T-cell (primary cell): ENCODE measurements around the gene RFXAP. TPM values are rescaled to one million over a fixed set of nuclear protein-coding genes. Genes with fewer than 3 reads are reported as not detected.
"Not testable (repeated sequence)": the region's sequence is repeated elsewhere in the genome, so short reads cannot be mapped to it uniquely, and the experiment has no call there.

Source experiments
- ATAC-seq, 4 experiments: fragments of 200-7000 bp in 3 of 4; fragments of 150-1000 bp in 1 of 4; cut with Tn5 transposase; replicated peaks in 1 of 4; 1 replicate in 3 of 4; 2 replicates in 1 of 4; pipeline ENCODE4 v1.10.0; 2021; ENCODE audit warnings: moderate library complexity in 3 of 4, mild to moderate bottlenecking in 2 of 4, moderate number of reproducible peaks in 1 of 4
- CTCF ChIA-PET, 2 donors: fragments of 300-600 bp; sonication (Branson Sonifier 250); formaldehyde crosslinking; loops; one replicate each; lab custom pipeline; 2022; ENCODE audit warnings: antibody characterized with exemption in 2 of 2; lab: Charles Lee
- POLR2A ChIA-PET, 2 donors: fragments of 300-600 bp; sonication (Branson Sonifier 250); formaldehyde crosslinking; loops; one replicate each; lab custom pipeline; 2022; ENCODE audit warnings: antibody characterized with exemption in 2 of 2; lab: Charles Lee
- DNase-seq, 35 experiments: peaks; one replicate each; pipeline versions ENCODE4 v3.0.0 to v3.0.0-alpha.2; 2013 to 2023
- H3K27ac ChIP-seq: one replicate; pipeline ENCODE4 v1.5.1; 2013; ENCODE audit warnings: low read length
- H3K27me3 ChIP-seq, 2 experiments: replicated peaks in 1 of 2; 1 replicate in 1 of 2; 2 replicates in 1 of 2; pipeline versions ENCODE4 v1.6.1 to v1.7.0; 2013; ENCODE audit warnings: low read length in 1 of 2, mixed read lengths in 1 of 2; ENCODE audit not compliant: control insufficient read depth in 2 of 2, insufficient read depth in 2 of 2; ENCODE audit errors: extremely low read depth in 1 of 2
- H3K36me3 ChIP-seq, 2 donors: 1 replicate in 1 of 2; 2 replicates in 1 of 2; pipeline versions ENCODE4 v1.6.1 to v1.7.0; 2013; ENCODE audit warnings: low read length in 1 of 2; ENCODE audit not compliant: control insufficient read depth in 2 of 2, insufficient read depth in 1 of 2; ENCODE audit errors: extremely low read depth in 1 of 2
- H3K4me1 ChIP-seq, 2 experiments: 1 replicate in 1 of 2; 2 replicates in 1 of 2; pipeline versions ENCODE4 v1.6.1 to v1.7.0; 2013; ENCODE audit warnings: low read length in 2 of 2, mixed read lengths in 1 of 2; ENCODE audit not compliant: insufficient read depth in 2 of 2, control insufficient read depth in 1 of 2; ENCODE audit errors: extremely low read depth in 1 of 2
- H3K4me3 ChIP-seq, 2 donors: 1 replicate in 1 of 2; 2 replicates in 1 of 2; pipeline versions ENCODE4 v1.5.1 to v1.7.0; 2013; ENCODE audit warnings: mild to moderate bottlenecking in 2 of 2, low read length in 1 of 2, moderate library complexity in 1 of 2; ENCODE audit not compliant: control insufficient read depth in 1 of 2; ENCODE audit errors: extremely low read depth in 1 of 2
- H3K9me3 ChIP-seq: 2 replicates; pipeline ENCODE4 v1.7.0; 2013
- H3K27ac Mint-ChIP-seq, 2 donors: one replicate each; pipeline ENCODE4 v1.8.0; 2020 to 2021; ENCODE audit warnings: mild to moderate bottlenecking in 2 of 2, mixed read lengths in 2 of 2
- H3K27me3 Mint-ChIP-seq, 2 donors: one replicate each; pipeline ENCODE4 v1.8.0; 2021 to 2022; ENCODE audit warnings: mixed read lengths in 2 of 2
- H3K36me3 Mint-ChIP-seq: one replicate; pipeline ENCODE4 v1.8.0; 2021; ENCODE audit warnings: mixed read lengths
- H3K4me1 Mint-ChIP-seq, 3 donors: one replicate each; pipeline ENCODE4 v1.8.0; 2020 to 2022; ENCODE audit warnings: mixed read lengths in 3 of 3, mild to moderate bottlenecking in 1 of 3
- H3K4me3 Mint-ChIP-seq, 3 donors: one replicate each; pipeline ENCODE4 v1.8.0; 2020 to 2022; ENCODE audit warnings: mild to moderate bottlenecking in 3 of 3, mixed read lengths in 3 of 3, moderate library complexity in 3 of 3
- H3K9me3 Mint-ChIP-seq, 3 donors: one replicate each; pipeline ENCODE4 v1.8.0; 2020 to 2022; ENCODE audit warnings: mixed read lengths in 3 of 3
- WGBS: methylation state at CpG from one replicate; pipeline ENCODE4 v1.1.5; 2013; ENCODE audit warnings: missing lambda C conversion rate; ENCODE audit not compliant: insufficient coverage; 5-methylcytosine and 5-hydroxymethylcytosine counted together
- total RNA-seq, 35 experiments: library from RNA in 6 of 35; stranded (reverse) in 6 of 35; fragments of 120-200 nt in 1 of 35; gene quantifications; one replicate each; pipeline versions ENCODE4 v1.2.1 to v1.2.4 and lab custom pipeline; 2013 to 2026

Gene RFXAP
- total RNA-seq, 5 donors from 2014 or later (not counting 1 experiment from before 2014, with no cell fraction given), result 6.5 to 13.4 (median 9.0) TPM

GRCh38 chr13:36778083-36778671 is 40.8 kb upstream of the RFXAP start:
- H3K36me3 ChIP-seq, result no peaks in the 10 kb centered on the region
- no peak overlapping the region for H3K4me3 ChIP-seq
- H3K4me1 ChIP-seq, result no peaks in the 10 kb centered on the region
- H3K27me3 ChIP-seq, result peaks cover 0 to 14% of the 10 kb centered on the region in 2 experiments
- H3K27ac Mint-ChIP-seq, result no peak overlapping the region
- H3K9me3 Mint-ChIP-seq, result no peaks in the 10 kb centered on the region
- POLR2A ChIA-PET, result no interaction called here
- CTCF ChIA-PET, result no interaction called here
- no peaks in the 10 kb centered on the region for H3K4me1 Mint-ChIP-seq
- H3K4me3 Mint-ChIP-seq, result no peak overlapping the region
- no peaks in the 10 kb centered on the region for H3K36me3 Mint-ChIP-seq
- DNase-seq (no peak), ATAC-seq (no peak)
- no peak overlapping the region for H3K27ac ChIP-seq
- H3K27me3 Mint-ChIP-seq, result peaks cover 24 to 37% of the 10 kb centered on the region in 2 donors
- no peaks in the 10 kb centered on the region for H3K9me3 ChIP-seq
- WGBS, result 82% methylated on average over 2 of the region's 8 CpGs

GRCh38 chr13:36783890-36784289 is 35.1 kb upstream of the RFXAP start:
- WGBS, result no CpG with 5 or more reads among the region's 3 CpGs
- no peaks in the 10 kb centered on the region for H3K4me1 ChIP-seq
- H3K4me3 ChIP-seq, result no peak overlapping the region
- H3K27ac Mint-ChIP-seq, result no peak overlapping the region
- no peaks in the 10 kb centered on the region for H3K36me3 ChIP-seq
- ChIA-PET POLR2A (no interaction called here), CTCF (no interaction called here)
- H3K27ac ChIP-seq, result no peak overlapping the region
- peaks cover 0 to 12% of the 10 kb centered on the region in 2 experiments for H3K27me3 ChIP-seq
- H3K27me3 Mint-ChIP-seq, result peaks cover 25 to 33% of the 10 kb centered on the region in 2 donors
- no peaks in the 10 kb centered on the region for H3K9me3 Mint-ChIP-seq
- ATAC-seq (no peak), DNase-seq (no peak)
- no peak overlapping the region for H3K4me3 Mint-ChIP-seq
- no peaks in the 10 kb centered on the region for H3K9me3 ChIP-seq
- no peaks in the 10 kb centered on the region for H3K4me1 Mint-ChIP-seq
- no peaks in the 10 kb centered on the region for H3K36me3 Mint-ChIP-seq

- DNase-seq, H3K27ac Mint-ChIP-seq, POLR2A ChIA-PET, H3K4me1 Mint-ChIP-seq, H3K36me3 ChIP-seq, H3K9me3 ChIP-seq, H3K27ac ChIP-seq, H3K36me3 Mint-ChIP-seq, H3K9me3 Mint-ChIP-seq, H3K4me3 ChIP-seq, H3K4me1 ChIP-seq, H3K4me3 Mint-ChIP-seq, CTCF ChIA-PET, ATAC-seq: not testable (repeated sequence)
- peaks cover 27 to 36% of the 10 kb centered on the region in 2 donors for H3K27me3 Mint-ChIP-seq
- WGBS, result 30% methylated on average over 2 of the region's 4 CpGs
- peaks cover 0 to 13% of the 10 kb centered on the region in 2 experiments for H3K27me3 ChIP-seq
These were observed 32.8 kb upstream of the RFXAP start for GRCh38 chr13:36786175-36786574.

DNA sequence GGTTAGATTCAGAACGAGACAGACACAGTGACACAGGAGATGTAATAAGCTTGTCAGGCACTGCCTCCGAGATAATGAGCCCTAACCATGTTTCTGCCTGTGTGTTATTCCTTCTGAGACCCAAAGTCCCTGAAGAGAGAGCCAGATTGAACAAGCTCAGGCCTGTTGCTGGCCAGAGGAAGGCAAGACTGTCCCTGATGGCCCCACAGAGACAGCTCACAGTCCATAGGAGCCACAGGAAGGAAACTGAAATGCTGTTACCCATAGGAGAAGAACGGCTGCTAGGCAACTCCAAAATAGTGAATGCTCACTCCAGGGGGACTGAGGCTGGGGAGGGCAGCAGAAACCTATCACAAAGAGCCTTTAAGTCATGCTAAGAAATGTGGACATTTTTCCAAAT is 31.8 kb upstream of the RFXAP start:
- no peak overlapping the region for H3K27ac Mint-ChIP-seq
- peaks cover 0 to 7% of the 10 kb centered on the region in 2 experiments for H3K27me3 ChIP-seq
- H3K36me3 ChIP-seq, result no peaks in the 10 kb centered on the region
- no peak overlapping the region for H3K4me3 Mint-ChIP-seq
- ATAC-seq (no peak), DNase-seq (no peak)
- 32% methylated on average over 2 of the region's 3 CpGs for WGBS
- H3K9me3 ChIP-seq, result no peaks in the 10 kb centered on the region
- POLR2A ChIA-PET, result no interaction called here
- no peaks in the 10 kb centered on the region for H3K4me1 ChIP-seq
- CTCF ChIA-PET, result no interaction called here
- H3K27me3 Mint-ChIP-seq, result peaks cover 27 to 36% of the 10 kb centered on the region in 2 donors
- H3K4me3 ChIP-seq, result no peak overlapping the region
- no peaks in the 10 kb centered on the region for H3K9me3 Mint-ChIP-seq
- H3K36me3 Mint-ChIP-seq, result no peaks in the 10 kb centered on the region
- no peaks in the 10 kb centered on the region for H3K4me1 Mint-ChIP-seq
- no peak overlapping the region for H3K27ac ChIP-seq

DNA sequence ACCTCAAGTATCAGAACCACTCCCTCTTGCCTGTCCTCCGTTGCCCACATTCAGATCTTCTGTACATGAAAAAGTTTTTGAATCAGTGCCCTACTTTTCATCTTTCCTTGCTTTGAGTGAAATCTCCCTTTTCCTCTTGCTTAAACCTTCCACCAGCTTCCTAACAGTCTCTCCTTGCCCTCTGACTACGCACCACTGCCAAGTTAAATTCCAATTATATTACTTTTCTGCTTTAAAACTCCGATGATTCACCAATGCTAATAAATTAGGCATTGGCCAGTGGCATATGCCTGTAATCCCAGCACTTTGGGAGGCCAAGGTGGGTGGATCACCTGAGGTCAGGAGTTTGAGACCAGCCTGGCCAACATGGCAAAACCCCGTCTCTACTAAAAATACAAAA is 30.7 kb upstream of the RFXAP start:
- no peaks in the 10 kb centered on the region for H3K4me1 Mint-ChIP-seq
- POLR2A ChIA-PET, result no interaction called here
- H3K27me3 ChIP-seq, result peaks cover 0 to 7% of the 10 kb centered on the region in 2 experiments
- CTCF ChIA-PET, result no interaction called here
- no peak overlapping the region for H3K27ac Mint-ChIP-seq
- no peak for DNase-seq
- no peaks in the 10 kb centered on the region for H3K4me1 ChIP-seq
- H3K4me3 Mint-ChIP-seq, result no peak overlapping the region
- WGBS, result 72% methylated on average over 2 of the region's 4 CpGs
- H3K9me3 ChIP-seq, result no peaks in the 10 kb centered on the region
- H3K27ac ChIP-seq, result no peak overlapping the region
- no peak overlapping the region for H3K4me3 ChIP-seq
- H3K27me3 Mint-ChIP-seq, result peaks cover 18 to 31% of the 10 kb centered on the region in 2 donors
- H3K36me3 Mint-ChIP-seq, result no peaks in the 10 kb centered on the region
- H3K9me3 Mint-ChIP-seq, result no peaks in the 10 kb centered on the region
- no peaks in the 10 kb centered on the region for H3K36me3 ChIP-seq
- no peak for ATAC-seq

DNA sequence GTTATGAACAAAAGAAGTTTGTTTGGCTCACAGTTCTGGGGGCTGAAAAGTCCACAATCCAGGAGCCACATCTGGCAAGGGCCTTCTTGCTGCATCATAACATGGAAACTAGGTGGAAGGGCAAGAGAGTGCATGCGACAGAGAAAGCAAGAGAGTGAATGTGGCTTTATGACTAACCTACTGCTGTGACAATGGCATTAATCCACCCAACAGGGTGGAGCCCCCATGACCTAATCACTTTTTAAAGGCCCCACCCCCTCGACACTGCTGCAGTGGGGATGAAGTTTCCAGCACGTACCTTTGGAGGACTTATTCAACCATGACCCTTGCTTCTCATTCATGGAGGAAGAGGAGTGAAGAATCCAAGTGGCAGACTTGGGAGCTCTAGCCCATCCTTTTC is 30.0 kb upstream of the RFXAP start:
- H3K4me3 ChIP-seq, result no peak overlapping the region
- no peaks in the 10 kb centered on the region for H3K4me1 Mint-ChIP-seq
- H3K27ac ChIP-seq, result no peak overlapping the region
- no peaks in the 10 kb centered on the region for H3K36me3 Mint-ChIP-seq
- no peaks in the 10 kb centered on the region for H3K9me3 ChIP-seq
- ChIA-PET POLR2A (no interaction called here), CTCF (no interaction called here)
- no peaks in the 10 kb centered on the region for H3K36me3 ChIP-seq
- H3K4me1 ChIP-seq, result no peaks in the 10 kb centered on the region
- no CpG with 5 or more reads among the region's 3 CpGs for WGBS
- peaks cover 0 to 7% of the 10 kb centered on the region in 2 experiments for H3K27me3 ChIP-seq
- DNase-seq, result no peak
- H3K27ac Mint-ChIP-seq, result no peak overlapping the region
- peaks cover 16 to 27% of the 10 kb centered on the region in 2 donors for H3K27me3 Mint-ChIP-seq
- H3K4me3 Mint-ChIP-seq, result no peak overlapping the region
- no peak for ATAC-seq
- no peaks in the 10 kb centered on the region for H3K9me3 Mint-ChIP-seq

GRCh38 chr13:36789730-36790129 is 29.3 kb upstream of the RFXAP start:
- DNase-seq (no peak), ATAC-seq (no peak)
- Histone ChIP-seq H3K4me1 (no peaks in the 10 kb centered on the region), H3K27ac (no peak overlapping the region), H3K27me3 (peaks cover 0 to 10% of the 10 kb centered on the region in 2 experiments), H3K9me3 (no peaks in the 10 kb centered on the region), H3K4me3 (no peak overlapping the region), H3K36me3 (no peaks in the 10 kb centered on the region)
- no peaks in the 10 kb centered on the region for H3K9me3 Mint-ChIP-seq
- H3K27ac Mint-ChIP-seq, result no peak overlapping the region
- no peaks in the 10 kb centered on the region for H3K4me1 Mint-ChIP-seq
- ChIA-PET CTCF (no interaction called here), POLR2A (no interaction called here)
- 90% methylated on average over 3 of the region's 4 CpGs for whole genome bisulfite sequencing
- peaks cover 16 to 23% of the 10 kb centered on the region in 2 donors for H3K27me3 Mint-ChIP-seq
- no peaks in the 10 kb centered on the region for H3K36me3 Mint-ChIP-seq
- no peak overlapping the region for H3K4me3 Mint-ChIP-seq
